ENCODE results near the gene TTC32. TPM values are rescaled to one million over a fixed set of nuclear protein-coding genes. Genes with fewer than 3 reads are reported as not detected.
"Not testable (repeated sequence)": the region's sequence is repeated elsewhere in the genome, so short reads cannot be mapped to it uniquely, and the experiment has no call there.

Gene TTC32
- 10 to 100 TPM; 30.7 to 34.8 TPM for total RNA-seq

- CTCF ChIA-PET = no interaction called here
- H3K4me3 Mint-ChIP-seq = peak within 1 kb of the TSS; percentile 92
- peaks cover 4% of the 10 kb centered on the region for H3K9me3 Mint-ChIP-seq
- peak; percentile 94 for DNase-seq
- peaks cover 38% of the 10 kb centered on the region for H3K4me1 Mint-ChIP-seq
- H3K36me3 Mint-ChIP-seq (ENCODE audit: low read depth) = peaks cover 25% of the 10 kb centered on the region
- POLR2A ChIA-PET = interaction anchor here (0.7 to 3.7 kb wide), 12 partner anchors 9 to 1342 kb away, joined by 3 to 13 read pairs (median 4); partner anchors contain the start of genes LAPTM4A, RDH14 and WDR35
- H3K27ac Mint-ChIP-seq = peak within 1 kb of the TSS; percentile 95
- H3K27me3 Mint-ChIP-seq = peaks cover 12% of the 10 kb centered on the region
Measured at GRCh38 chr2:19901442-19902215, at the start of gene TTC32. Gene TTC32 (minus strand): TSS chr2:19901983. CDS start chr2:19901854, 129 bp downstream.

GRCh38 chr2:19949071-19949470 lies 47.3 kb upstream of the TTC32 start:
- no peaks in the 10 kb centered on the region for H3K27me3 Mint-ChIP-seq
- H3K9me3 Mint-ChIP-seq = no peaks in the 10 kb centered on the region
- CTCF ChIA-PET = no interaction called here
- H3K4me1 Mint-ChIP-seq = no peaks in the 10 kb centered on the region
- no peak overlapping the region for H3K27ac Mint-ChIP-seq
- H3K4me3 Mint-ChIP-seq = no peak overlapping the region
- no peak for DNase-seq
- no peaks in the 10 kb centered on the region for H3K36me3 Mint-ChIP-seq (ENCODE audit: low read depth)
- POLR2A ChIA-PET = no interaction called here

GRCh38 chr2:19947184-19947940 lies 45.6 kb upstream of the TTC32 start:
- H3K9me3 Mint-ChIP-seq = no peaks in the 10 kb centered on the region
- no peaks in the 10 kb centered on the region for H3K4me1 Mint-ChIP-seq
- no peak overlapping the region for H3K4me3 Mint-ChIP-seq
- POLR2A ChIA-PET = no interaction called here
- DNase-seq = no peak
- CTCF ChIA-PET = interaction anchor here (0.6 to 1.4 kb wide), 2 partner anchors 9 to 40 kb away, joined by 3 to 4 read pairs; no protein-coding TSS in a partner anchor
- H3K27ac Mint-ChIP-seq = no peak overlapping the region
- H3K36me3 Mint-ChIP-seq (ENCODE audit: low read depth) = no peaks in the 10 kb centered on the region
- H3K27me3 Mint-ChIP-seq = no peaks in the 10 kb centered on the region

- Mint-ChIP-seq H3K4me1 (no peaks in the 10 kb centered on the region), H3K27me3 (no peaks in the 10 kb centered on the region), H3K36me3 (ENCODE audit: low read depth) (no peaks in the 10 kb centered on the region), H3K9me3 (no peaks in the 10 kb centered on the region), H3K4me3 (no peak overlapping the region), H3K27ac (no peak overlapping the region)
- no peak for DNase-seq
- CTCF ChIA-PET = no interaction called here
- POLR2A ChIA-PET = no interaction called here
Measured at GRCh38 chr2:19944205-19944845, 42.5 kb upstream of the TTC32 start.

GRCh38 chr2:19943189-19943588 lies 41.4 kb upstream of the TTC32 start:
- no peaks in the 10 kb centered on the region for H3K9me3 Mint-ChIP-seq
- H3K4me1 Mint-ChIP-seq = no peaks in the 10 kb centered on the region
- H3K27ac Mint-ChIP-seq = no peak overlapping the region
- POLR2A ChIA-PET = interaction anchor here (1.3 kb wide), 1 partner anchor 42 kb away, joined by 3 read pairs; no protein-coding TSS in a partner anchor
- no peak overlapping the region for H3K4me3 Mint-ChIP-seq
- DNase-seq = no peak
- H3K36me3 Mint-ChIP-seq (ENCODE audit: low read depth) = peaks cover 4% of the 10 kb centered on the region
- no peaks in the 10 kb centered on the region for H3K27me3 Mint-ChIP-seq
- CTCF ChIA-PET = interaction anchor here (1.2 kb wide), 1 partner anchor 12 kb away, joined by 3 read pairs; no protein-coding TSS in a partner anchor

- H3K9me3 Mint-ChIP-seq = no peaks in the 10 kb centered on the region
- CTCF ChIA-PET = no interaction called here
- POLR2A ChIA-PET = interaction anchor here (1.3 kb wide), 1 partner anchor 41 kb away, joined by 3 read pairs; no protein-coding TSS in a partner anchor
- no peaks in the 10 kb centered on the region for H3K4me1 Mint-ChIP-seq
- H3K36me3 Mint-ChIP-seq (ENCODE audit: low read depth) = peaks cover 4% of the 10 kb centered on the region
- DNase-seq = no peak
- no peak overlapping the region for H3K27ac Mint-ChIP-seq
- H3K27me3 Mint-ChIP-seq = no peaks in the 10 kb centered on the region
- H3K4me3 Mint-ChIP-seq = no peak overlapping the region
Measured at GRCh38 chr2:19942199-19942598, 40.4 kb upstream of the TTC32 start.

- H3K27me3 Mint-ChIP-seq = no peaks in the 10 kb centered on the region
- CTCF ChIA-PET = no interaction called here
Measured at GRCh38 chr2:19937004-19937403, 35.2 kb upstream of the TTC32 start.

GRCh38 chr2:19936203-19936602 lies 34.4 kb upstream of the TTC32 start:
- no peak overlapping the region for H3K27ac Mint-ChIP-seq
- H3K4me1 Mint-ChIP-seq = no peaks in the 10 kb centered on the region
- H3K4me3 Mint-ChIP-seq = no peak overlapping the region
- no peak for DNase-seq
- H3K27me3 Mint-ChIP-seq = no peaks in the 10 kb centered on the region
- CTCF ChIA-PET = interaction anchor here (0.5 kb wide), 1 partner anchor 112 kb away, joined by 3 read pairs; no protein-coding TSS in a partner anchor
- H3K9me3 Mint-ChIP-seq = no peaks in the 10 kb centered on the region
- POLR2A ChIA-PET = no interaction called here
- peaks cover 9% of the 10 kb centered on the region for H3K36me3 Mint-ChIP-seq (ENCODE audit: low read depth)

More at GRCh38 chr2:19937004-19937403, 35.2 kb upstream of the TTC32 start:
- Mint-ChIP-seq H3K4me3 (no peak overlapping the region), H3K27ac (no peak overlapping the region), H3K4me1 (no peaks in the 10 kb centered on the region), H3K36me3 (ENCODE audit: low read depth) (peaks cover 9% of the 10 kb centered on the region), H3K9me3 (no peaks in the 10 kb centered on the region)
- no peak for DNase-seq
- POLR2A ChIA-PET = no interaction called here

GRCh38 chr2:19933351-19933981 lies 31.7 kb upstream of the TTC32 start:
- POLR2A ChIA-PET = interaction anchor here (0.9 kb wide), 1 partner anchor 34 kb away, joined by 3 read pairs; no protein-coding TSS in a partner anchor

GRCh38 chr2:19932928-19933327 lies 31.1 kb upstream of the TTC32 start:
- DNase-seq = no peak
- H3K36me3 Mint-ChIP-seq (ENCODE audit: low read depth) = peaks cover 14% of the 10 kb centered on the region
- H3K4me3 Mint-ChIP-seq = no peak overlapping the region
- no peaks in the 10 kb centered on the region for H3K4me1 Mint-ChIP-seq
- H3K27me3 Mint-ChIP-seq = no peaks in the 10 kb centered on the region
- peaks cover 9% of the 10 kb centered on the region for H3K9me3 Mint-ChIP-seq
- ChIA-PET POLR2A (interaction anchor here (0.9 kb wide), 1 partner anchor 33 kb away, joined by 3 read pairs; no protein-coding TSS in a partner anchor), CTCF (interaction anchor here (0.6 kb wide), 1 partner anchor 30 kb away, joined by 3 read pairs; no protein-coding TSS in a partner anchor)
- H3K27ac Mint-ChIP-seq = no peak overlapping the region

More at GRCh38 chr2:19933351-19933981, 31.7 kb upstream of the TTC32 start:
- Mint-ChIP-seq H3K4me1 (no peaks in the 10 kb centered on the region), H3K4me3 (no peak overlapping the region), H3K36me3 (ENCODE audit: low read depth) (peaks cover 11% of the 10 kb centered on the region), H3K9me3 (peaks cover 5% of the 10 kb centered on the region), H3K27ac (no peak overlapping the region), H3K27me3 (no peaks in the 10 kb centered on the region)
- CTCF ChIA-PET = interaction anchor here (1.0 kb wide), 1 partner anchor 22 kb away, joined by 4 read pairs; no protein-coding TSS in a partner anchor
- DNase-seq = no peak

- Mint-ChIP-seq H3K9me3 (peaks cover 26% of the 10 kb centered on the region), H3K27ac (no peak overlapping the region), H3K4me3 (no peak overlapping the region), H3K4me1 (no peaks in the 10 kb centered on the region), H3K36me3 (ENCODE audit: low read depth) (peaks cover 32% of the 10 kb centered on the region), H3K27me3 (no peaks in the 10 kb centered on the region)
- POLR2A ChIA-PET = no interaction called here
- CTCF ChIA-PET = no interaction called here
- DNase-seq = no peak
Measured at GRCh38 chr2:19929226-19929625, 27.4 kb upstream of the TTC32 start.

- H3K27ac Mint-ChIP-seq, H3K4me1 Mint-ChIP-seq, POLR2A ChIA-PET, DNase-seq, CTCF ChIA-PET, H3K27me3 Mint-ChIP-seq, H3K4me3 Mint-ChIP-seq: not testable (repeated sequence)
- Mint-ChIP-seq H3K9me3 (peaks cover 26% of the 10 kb centered on the region), H3K36me3 (ENCODE audit: low read depth) (peaks cover 35% of the 10 kb centered on the region)
Measured at GRCh38 chr2:19927816-19928215, 26.0 kb upstream of the TTC32 start.

All from activated CD4-positive, alpha-beta memory T cell treated with anti-CD3 and anti-CD28 coated beads, Interleukin-2, amount 10 ng/mL, durations not matched to agents 7 days and 5 days (primary cell).